ENCODE measurements around the gene SPNS3.

Gene SPNS3

DNA sequence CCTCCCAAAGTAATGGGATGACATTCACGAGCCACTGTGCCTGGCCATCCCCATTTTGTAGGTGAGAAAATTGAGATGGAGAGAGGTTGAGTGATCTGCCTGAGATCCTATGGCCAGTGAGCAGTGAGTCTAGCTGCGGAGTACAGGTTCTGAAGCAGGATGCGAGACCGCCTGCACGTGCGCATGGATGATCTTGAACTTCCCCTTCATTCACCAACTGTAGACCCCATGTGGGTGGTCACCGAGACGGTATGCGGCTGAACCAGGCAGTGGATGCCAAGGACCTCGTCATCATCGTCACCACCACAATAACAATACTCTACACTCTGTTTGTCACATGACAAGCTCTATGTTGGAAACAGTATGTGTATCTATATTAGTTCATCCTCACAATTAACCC is 6.2 kb upstream of the SPNS3 start:
- no peak for DNase-seq (ENCODE audit: low read depth in 2 of 2)

DNA sequence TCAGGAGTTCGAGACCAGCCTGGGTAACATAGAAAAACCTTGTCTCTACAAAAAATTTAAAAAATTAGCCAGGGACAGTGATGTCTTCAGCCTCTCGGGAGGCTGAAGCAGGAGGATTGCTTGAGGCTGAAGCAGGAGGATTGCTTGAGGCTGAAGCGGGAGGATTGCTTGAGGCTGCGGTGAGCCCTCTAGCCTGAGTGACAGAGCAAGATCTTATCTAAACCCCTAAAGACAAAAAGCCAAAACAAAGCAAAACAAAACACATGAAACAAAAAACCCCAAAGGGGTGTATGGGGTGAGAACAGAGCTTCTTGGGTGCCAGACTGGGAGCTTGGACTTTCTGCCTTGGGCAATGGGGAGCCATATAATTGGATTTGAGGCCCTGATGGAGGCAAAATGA is 2.6 kb downstream of the SPNS3 start:
- DNase-seq (ENCODE audit: low read depth in 2 of 2) = no peak

- no peak for DNase-seq (ENCODE audit: low read depth in 2 of 2)
Observed at GRCh38 chr17:4436846-4437245, 3.1 kb downstream of the SPNS3 start.

GRCh38 chr17:4438162-4438944 is 4.6 kb downstream of the SPNS3 start:
- no peak for DNase-seq (ENCODE audit: low read depth in 2 of 2)

GRCh38 chr17:4440021-4440420 is 6.3 kb downstream of the SPNS3 start:
- DNase-seq (ENCODE audit: low read depth in 2 of 2) = no peak

DNA sequence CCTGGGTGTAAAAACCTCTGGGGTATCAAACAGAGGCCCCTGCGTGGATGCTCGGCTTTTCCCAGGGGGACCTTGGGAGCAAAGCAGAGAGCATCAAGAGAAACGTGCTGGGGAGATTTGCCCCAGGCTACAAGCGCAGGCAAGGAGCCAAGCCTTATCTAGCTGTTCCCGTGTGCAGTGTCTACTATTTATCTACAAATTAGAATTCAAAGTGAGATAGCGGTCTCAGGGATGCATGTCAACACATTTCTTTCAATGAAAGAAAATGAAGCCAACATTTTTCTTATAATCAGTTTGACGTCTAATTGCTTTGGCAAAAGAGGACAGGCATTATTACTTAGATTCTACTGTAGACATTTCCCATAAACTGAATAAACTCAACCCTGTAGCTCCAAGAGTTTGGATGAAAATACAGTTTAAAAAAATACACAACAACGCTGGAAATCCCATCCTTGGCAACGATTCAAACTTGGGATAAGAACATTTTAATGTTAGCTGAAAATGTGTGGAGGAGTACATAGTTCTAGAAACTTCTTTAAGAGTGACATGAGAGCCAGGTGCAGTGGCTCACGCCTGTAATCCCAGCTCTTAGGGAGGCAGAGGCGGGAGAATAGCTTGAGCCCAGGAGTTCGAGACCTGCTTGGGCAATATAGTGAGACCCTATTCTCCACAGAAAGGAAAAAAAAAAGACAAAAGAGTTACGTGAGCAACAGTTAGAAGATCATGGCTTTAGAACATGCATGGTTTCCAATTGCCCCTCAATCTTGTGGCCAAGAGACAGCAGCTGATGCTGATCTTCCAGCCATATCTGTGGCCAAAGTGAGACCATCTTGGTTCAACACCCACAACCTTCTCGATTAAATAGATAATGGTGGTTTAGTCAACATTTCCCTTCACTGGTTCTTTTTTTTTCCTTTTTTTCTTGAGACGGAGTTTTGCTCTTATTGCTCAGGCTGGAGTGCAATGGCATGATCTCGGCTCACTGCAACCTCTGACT is 7.2 kb downstream of the SPNS3 start:
- no peak for DNase-seq (ENCODE audit: low read depth in 2 of 2)

DNA sequence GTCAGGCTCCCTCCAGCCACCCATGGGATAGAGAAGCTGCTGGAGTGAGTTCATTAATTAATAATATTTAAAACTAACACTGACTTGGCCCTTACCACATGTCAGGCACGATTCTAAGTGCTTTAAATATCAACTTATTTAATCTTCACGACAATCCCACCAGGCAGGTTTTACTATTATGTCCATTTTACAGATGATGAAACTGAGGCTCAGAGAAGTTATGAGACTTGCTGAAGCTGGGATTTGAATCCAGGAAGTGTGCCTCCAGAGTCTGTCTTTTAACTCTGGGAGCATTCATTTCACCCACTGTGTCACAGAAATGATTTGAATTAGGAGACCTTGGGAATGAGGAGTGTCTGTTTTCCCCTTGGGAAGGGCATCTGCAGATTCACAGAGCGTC is 8.8 kb downstream of the SPNS3 start:
- no peak for DNase-seq (ENCODE audit: low read depth in 2 of 2)

- no peak for DNase-seq (ENCODE audit: low read depth in 2 of 2)
Observed at GRCh38 chr17:4443476-4443875, 9.7 kb downstream of the SPNS3 start.

DNA sequence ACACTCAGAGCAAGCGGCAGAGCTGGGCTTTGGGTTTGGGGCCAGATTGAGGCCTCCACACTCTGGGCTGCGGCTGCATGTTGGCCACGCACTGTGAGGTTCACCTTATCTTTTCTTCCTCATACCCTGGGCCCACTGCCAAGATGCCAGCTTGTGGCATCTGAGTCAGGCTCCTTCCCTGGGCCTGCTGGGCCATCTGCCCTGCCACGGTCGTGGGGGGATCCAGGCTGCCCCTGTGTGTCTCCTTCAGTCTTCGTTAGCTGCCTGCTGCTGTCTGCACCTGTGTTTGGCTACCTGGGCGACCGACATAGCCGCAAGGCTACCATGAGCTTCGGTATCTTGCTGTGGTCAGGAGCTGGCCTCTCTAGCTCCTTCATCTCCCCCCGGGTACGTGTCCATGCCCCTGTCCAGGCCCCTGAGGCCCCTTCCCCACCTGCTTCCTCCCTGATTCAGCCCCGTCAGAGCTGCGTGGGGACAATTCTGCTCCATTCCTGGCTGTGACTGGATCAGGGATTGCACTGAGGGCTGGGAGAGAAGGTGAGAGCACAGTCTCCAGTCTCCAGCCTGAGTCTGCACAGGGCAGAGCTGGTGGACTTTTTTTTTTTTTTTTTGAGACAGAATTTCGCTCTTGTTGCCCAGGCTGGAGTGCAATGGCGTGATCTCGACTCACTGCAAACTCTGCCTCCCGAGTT is 11.2 kb downstream of the SPNS3 start:
- no peak for DNase-seq (ENCODE audit: low read depth in 2 of 2)

DNA sequence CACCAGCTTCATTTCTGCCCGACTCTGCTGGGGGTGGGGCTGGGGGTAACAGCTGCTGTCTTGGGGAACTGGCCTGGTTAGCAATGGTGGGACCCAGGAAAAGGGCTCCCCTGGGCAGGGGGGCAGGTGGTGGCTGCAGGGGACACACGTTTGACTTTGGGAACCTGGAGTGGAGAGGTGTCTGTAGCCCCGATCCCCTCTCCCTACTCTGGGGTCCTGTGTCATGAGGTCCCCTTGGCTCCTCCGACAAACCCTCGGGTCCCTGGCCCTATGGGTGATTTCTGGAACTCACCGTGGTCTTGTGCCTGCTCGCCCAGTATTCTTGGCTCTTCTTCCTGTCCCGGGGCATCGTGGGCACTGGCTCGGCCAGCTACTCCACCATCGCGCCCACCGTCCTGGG is 12.0 kb downstream of the SPNS3 start:
- DNase-seq (ENCODE audit: low read depth in 2 of 2) = no peak

DNA sequence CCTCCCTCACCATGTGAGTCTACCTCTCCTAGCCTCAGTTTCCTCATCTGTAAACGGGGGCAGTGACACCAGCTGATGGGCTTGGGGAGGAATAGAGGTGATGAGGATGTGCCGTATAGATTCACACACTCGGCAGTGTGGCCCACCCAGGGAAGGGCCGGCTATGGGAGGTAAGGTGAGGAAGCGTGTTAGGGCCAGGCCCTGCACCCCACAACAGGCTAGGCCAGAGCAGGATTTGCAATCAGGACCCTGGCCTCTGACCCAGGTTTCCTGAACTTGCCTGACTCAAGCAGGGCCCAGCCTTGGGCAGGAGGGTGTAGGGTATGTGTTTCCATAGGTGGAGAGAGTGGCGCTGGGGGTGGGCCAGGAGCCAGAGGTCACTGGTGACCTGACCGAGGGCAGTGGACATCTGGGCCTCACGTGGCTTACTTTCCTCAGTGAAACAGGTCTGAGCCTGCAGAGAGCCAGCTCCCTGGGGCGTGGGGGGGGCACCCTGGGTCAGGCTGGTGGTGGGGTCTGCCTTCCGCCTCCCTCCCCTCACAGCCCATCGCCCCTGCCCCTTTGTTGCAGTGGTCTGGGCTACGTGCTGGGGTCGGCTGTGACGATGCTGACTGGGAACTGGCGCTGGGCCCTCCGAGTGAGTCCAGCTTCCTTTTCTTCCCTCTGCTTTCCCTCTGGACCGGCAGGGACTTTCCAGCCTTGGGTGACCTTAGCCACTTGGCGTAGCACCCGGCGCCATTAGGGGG is 12.8 kb downstream of the SPNS3 start:
- no peak for DNase-seq (ENCODE audit: low read depth in 2 of 2)

DNA sequence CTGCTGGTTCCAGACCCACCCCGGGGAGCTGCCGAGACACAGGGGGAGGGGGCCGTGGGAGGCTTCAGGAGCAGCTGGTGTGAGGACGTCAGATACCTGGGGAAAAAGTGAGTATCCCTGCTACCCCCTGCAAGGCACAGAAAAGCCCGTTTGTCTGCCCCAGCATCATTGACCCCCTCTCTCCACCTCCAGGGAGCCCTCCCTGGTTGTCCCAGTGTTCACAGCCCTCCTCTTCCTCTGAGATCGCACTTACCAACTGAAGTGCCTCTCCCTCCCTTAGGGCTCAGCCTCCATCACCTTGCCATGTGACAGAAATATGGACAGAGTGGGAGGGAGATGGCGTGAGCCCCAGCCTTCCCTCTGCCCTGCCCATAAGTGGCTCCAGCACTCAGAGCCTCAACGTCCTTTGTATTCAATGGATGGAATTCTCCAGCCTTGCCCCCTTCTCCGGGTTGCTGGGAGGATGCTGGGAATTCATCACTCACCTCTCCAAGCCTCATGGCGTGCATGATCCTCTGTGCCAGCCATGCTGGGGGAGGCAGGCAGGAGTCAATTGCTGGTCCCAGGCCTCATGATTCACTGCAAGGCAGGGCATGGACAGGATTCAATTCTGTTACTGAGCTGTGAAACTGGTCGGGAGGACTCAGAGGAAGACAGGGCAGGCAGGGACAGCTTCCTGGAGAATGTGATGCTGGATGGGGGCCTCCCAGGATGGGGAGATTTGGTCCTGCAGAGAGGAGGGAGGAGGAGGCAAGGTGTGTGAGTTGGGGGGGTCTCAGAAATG is 14.6 kb downstream of the SPNS3 start:
- no peak for DNase-seq (ENCODE audit: low read depth in 2 of 2)

DNA sequence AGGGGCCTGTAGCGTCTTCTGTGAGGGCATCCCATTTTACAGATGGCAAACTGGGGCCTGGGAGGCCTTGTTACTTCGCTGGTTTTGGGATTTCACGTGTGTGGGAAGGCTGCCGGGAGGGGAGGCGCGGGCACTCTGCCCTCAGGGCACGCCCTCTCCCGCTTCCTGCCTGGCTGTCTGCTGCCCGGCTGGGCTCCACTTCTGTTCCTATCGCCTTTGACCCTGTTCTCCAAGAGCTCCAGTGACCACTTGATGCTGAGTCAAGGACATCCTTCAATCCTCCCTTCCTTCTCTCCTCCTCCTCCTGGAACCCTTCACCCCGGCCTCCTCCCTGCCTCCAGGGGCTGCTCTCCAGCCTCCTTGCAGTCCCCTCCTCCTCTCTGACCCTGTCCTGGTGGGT is 16.0 kb downstream of the SPNS3 start:
- DNase-seq (ENCODE audit: low read depth in 2 of 2) = no peak

- no peak for DNase-seq (ENCODE audit: low read depth in 2 of 2)
Observed at GRCh38 chr17:4450710-4451316, 17.1 kb downstream of the SPNS3 start.

DNA sequence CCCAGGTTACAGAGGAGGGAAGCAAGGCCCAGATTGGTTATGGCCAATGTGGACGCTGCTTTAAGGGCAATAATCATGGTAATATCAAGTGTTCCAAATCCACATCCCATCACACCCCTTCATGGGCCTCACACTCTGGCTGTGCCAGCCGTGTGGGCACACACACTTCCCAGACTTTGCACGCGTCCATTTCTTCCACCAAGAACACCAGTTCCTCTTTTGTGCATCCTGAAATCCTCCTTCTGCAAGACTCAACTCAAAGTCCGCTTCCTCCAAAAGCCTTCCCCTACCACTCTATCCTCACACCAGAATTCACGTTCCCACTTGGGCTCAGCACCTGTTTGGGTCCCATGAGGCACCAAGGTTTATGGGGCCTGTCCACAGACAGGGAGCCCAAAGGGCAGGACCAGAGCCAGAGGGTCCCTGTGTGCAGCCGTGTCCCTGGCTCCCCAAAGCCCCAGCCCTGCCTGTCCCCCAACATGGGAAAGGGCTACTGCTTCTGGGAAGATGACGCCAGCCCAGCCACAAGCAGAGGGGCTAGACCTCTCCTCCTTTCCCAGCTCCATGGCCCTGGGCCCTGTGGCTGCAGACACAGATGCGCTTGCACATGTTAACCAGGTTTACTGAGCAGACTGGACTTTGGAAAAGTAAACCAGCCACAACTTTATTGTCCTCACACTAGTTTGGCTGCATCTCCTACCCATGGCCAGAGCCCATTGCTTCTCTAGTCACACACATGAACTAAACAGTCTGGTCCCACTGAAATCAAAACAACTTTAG is 20.3 kb downstream of the SPNS3 start:
- no peak for DNase-seq (ENCODE audit: low read depth in 2 of 2)

DNA sequence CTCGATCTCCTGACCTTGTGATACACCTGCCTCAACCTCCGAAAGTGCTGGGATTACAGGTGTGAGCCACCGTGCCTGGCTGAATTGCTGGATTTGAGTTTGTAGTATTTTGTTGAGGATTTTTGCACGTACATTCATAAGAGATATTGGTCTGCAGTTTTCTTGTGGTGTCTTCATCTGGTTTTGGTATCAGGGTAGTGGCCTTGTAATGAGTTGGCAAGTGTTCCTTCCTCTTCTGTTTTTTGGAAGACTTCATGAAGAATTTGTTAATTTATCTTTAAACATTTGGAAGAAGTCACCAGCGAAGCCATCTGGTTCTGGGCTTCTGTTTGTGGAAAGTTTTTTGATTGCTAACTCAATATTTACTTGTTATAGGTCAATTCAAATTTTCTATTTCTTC is 26.9 kb downstream of the SPNS3 start:
- DNase-seq (ENCODE audit: low read depth in 2 of 2) = no peak

GRCh38 chr17:4463818-4464476 is 30.2 kb downstream of the SPNS3 start:
- no peak for DNase-seq (ENCODE audit: low read depth in 2 of 2)

- DNase-seq (ENCODE audit: low read depth in 2 of 2) = no peak
Observed at GRCh38 chr17:4465786-4466185, 32.0 kb downstream of the SPNS3 start.

GRCh38 chr17:4467287-4467686 is 33.5 kb downstream of the SPNS3 start:
- no peak for DNase-seq (ENCODE audit: low read depth in 2 of 2)

Data from stimulated activated CD8-positive, alpha-beta memory T cell treated with anti-CD3 and anti-CD28 coated beads, Interleukin-15, amount 100 ng/mL, for 4 hours (primary cell).